PC-9 (cell line): ENCODE results near the gene HAGH.

Experiments
- CTCF ChIP-seq: fragments of 200-600 bp; sonication (generic); conservative IDR thresholded peaks from 2 replicates; pipeline ENCODE4 v1.6.1; 2017; ENCODE audit warnings: mixed run types, antibody characterized with exemption, mild to moderate bottlenecking, moderate library complexity
- EZH2 ChIP-seq: fragments of 200-600 bp; sonication (generic); IDR thresholded peaks from 2 replicates; pipeline ENCODE4 v1.8.0; 2017; ENCODE audit warnings: antibody characterized with exemption, low read depth

- peak; percentile 80 for TF ChIP-seq CTCF
- no peak for TF ChIP-seq EZH2
Measured at GRCh38 chr16:1863681-1864460, 37.2 kb upstream of the HAGH start.
